ENCODE results near the gene KLF6.

DNA sequence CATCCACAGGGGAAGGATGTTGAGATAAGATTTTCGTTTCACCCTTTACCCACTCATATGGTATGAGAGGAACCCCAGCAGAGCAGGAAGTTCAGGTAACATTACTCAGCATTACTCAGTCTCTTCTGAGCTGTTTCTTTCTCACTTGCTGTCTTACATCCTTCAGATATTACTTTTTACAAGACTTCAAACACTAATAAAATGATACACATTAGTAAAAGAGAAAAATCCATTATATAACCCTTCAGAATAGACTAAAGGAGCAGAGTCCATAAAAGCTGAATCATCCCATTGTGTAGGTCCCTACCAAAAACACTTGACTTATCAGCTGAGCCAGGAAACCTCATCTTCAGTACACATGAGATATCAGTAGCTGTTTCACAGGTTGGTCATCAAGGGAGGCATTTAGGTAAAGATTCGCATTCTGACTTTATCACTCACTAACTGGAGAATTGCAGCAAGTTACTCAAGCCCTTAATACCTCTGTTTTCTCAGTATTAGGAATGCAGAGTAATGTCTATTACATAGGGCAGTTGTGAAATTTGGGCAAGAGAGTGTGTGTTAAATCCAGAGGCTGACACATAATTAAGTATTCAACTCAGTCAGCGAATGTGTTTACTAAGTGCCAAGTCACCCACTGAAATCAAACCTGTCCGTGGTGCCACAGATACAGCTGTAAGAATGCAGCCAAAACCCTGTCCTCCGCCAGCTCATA lies 44.7 kb downstream of the KLF6 start:
- TF ChIP-seq, protein P1, sequence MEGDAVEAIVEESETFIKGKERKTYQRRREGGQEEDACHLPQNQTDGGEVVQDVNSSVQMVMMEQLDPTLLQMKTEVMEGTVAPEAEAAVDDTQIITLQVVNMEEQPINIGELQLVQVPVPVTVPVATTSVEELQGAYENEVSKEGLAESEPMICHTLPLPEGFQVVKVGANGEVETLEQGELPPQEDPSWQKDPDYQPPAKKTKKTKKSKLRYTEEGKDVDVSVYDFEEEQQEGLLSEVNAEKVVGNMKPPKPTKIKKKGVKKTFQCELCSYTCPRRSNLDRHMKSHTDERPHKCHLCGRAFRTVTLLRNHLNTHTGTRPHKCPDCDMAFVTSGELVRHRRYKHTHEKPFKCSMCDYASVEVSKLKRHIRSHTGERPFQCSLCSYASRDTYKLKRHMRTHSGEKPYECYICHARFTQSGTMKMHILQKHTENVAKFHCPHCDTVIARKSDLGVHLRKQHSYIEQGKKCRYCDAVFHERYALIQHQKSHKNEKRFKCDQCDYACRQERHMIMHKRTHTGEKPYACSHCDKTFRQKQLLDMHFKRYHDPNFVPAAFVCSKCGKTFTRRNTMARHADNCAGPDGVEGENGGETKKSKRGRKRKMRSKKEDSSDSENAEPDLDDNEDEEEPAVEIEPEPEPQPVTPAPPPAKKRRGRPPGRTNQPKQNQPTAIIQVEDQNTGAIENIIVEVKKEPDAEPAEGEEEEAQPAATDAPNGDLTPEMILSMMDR (IDR thresholded peaks at IDR 0.05; ENCODE audit: insufficient read depth, low read depth, low read length) = no peak
- no peak for TF ChIP-seq EZH2 (IDR thresholded peaks at IDR 0.05; ENCODE audit: insufficient read depth, low read length)

Data from astrocyte (in vitro differentiated cells and primary cell).